ENCODE results near the gene GLB1L3. TPM values are rescaled to one million over a fixed set of nuclear protein-coding genes. Genes with fewer than 3 reads are reported as not detected.

The GLB1L3 gene
- total RNA-seq, 4 donors from 2014 or later = not detected

GRCh38 chr11:134291196-134291595 is 15.0 kb downstream of the GLB1L3 start:
- no peak for DNase-seq
- in situ Hi-C loops (cut with MboI; ENCODE audit: low sequenced_read_pairs in 4 of 4) = no loop called here
- ATAC-seq = no peak
- intact Hi-C loops (cut with DNase I; ENCODE audit: low total_unique reads) = no loop called here
- H3K4me3 ChIP-seq = no peak overlapping the region
- TF ChIP-seq CTCF (IDR thresholded peaks at IDR 0.05 in 4 of 5, conservative IDR thresholded peaks at IDR 0.05 in 1 of 5) = no peak
- TF ChIP-seq POLR2A (IDR thresholded peaks at IDR 0.05) = no peak
- H3K9me3 ChIP-seq = no peaks in the 10 kb centered on the region
- H3K27ac ChIP-seq = no peak overlapping the region
- H3K36me3 ChIP-seq = no peaks in the 10 kb centered on the region
- H3K4me1 ChIP-seq = no peaks in the 10 kb centered on the region
- H3K27me3 ChIP-seq = no peaks in the 10 kb centered on the region

- no peaks in the 10 kb centered on the region for H3K9me3 ChIP-seq
- intact Hi-C loops (cut with DNase I; ENCODE audit: low total_unique reads) = no loop called here
- no peak for DNase-seq
- no peaks in the 10 kb centered on the region for H3K27me3 ChIP-seq
- no peak overlapping the region for H3K27ac ChIP-seq
- H3K36me3 ChIP-seq = no peaks in the 10 kb centered on the region
- TF ChIP-seq CTCF (IDR thresholded peaks at IDR 0.05 in 4 of 5, conservative IDR thresholded peaks at IDR 0.05 in 1 of 5) (no peak), POLR2A (IDR thresholded peaks at IDR 0.05) (no peak)
- H3K4me3 ChIP-seq = no peak overlapping the region
- H3K4me1 ChIP-seq = no peaks in the 10 kb centered on the region
- in situ Hi-C loops (cut with MboI; ENCODE audit: low sequenced_read_pairs in 4 of 4) = no loop called here
- no peak for ATAC-seq
Observed at GRCh38 chr11:134292661-134293060, 16.5 kb downstream of the GLB1L3 start.

- Histone ChIP-seq H3K27ac (no peak overlapping the region), H3K4me1 (no peaks in the 10 kb centered on the region), H3K27me3 (no peaks in the 10 kb centered on the region), H3K9me3 (no peaks in the 10 kb centered on the region), H3K36me3 (no peaks in the 10 kb centered on the region), H3K4me3 (no peak overlapping the region)
- intact Hi-C loops (cut with DNase I; ENCODE audit: low total_unique reads) = no loop called here
- in situ Hi-C loops (cut with MboI; ENCODE audit: low sequenced_read_pairs in 4 of 4) = no loop called here
- DNase-seq (no peak), ATAC-seq (no peak)
- no peak for TF ChIP-seq POLR2A (IDR thresholded peaks at IDR 0.05)
- TF ChIP-seq CTCF (IDR thresholded peaks at IDR 0.05 in 4 of 5, conservative IDR thresholded peaks at IDR 0.05 in 1 of 5) = no peak
Observed at GRCh38 chr11:134293119-134294113, 17.2 kb downstream of the GLB1L3 start.

GRCh38 chr11:134294664-134295063 is 18.5 kb downstream of the GLB1L3 start:
- no peaks in the 10 kb centered on the region for H3K4me1 ChIP-seq
- ATAC-seq = no peak
- no peaks in the 10 kb centered on the region for H3K27me3 ChIP-seq
- no peak overlapping the region for H3K27ac ChIP-seq
- no peak for DNase-seq
- no peaks in the 10 kb centered on the region for H3K9me3 ChIP-seq
- TF ChIP-seq CTCF (IDR thresholded peaks at IDR 0.05 in 4 of 5, conservative IDR thresholded peaks at IDR 0.05 in 1 of 5) = no peak
- TF ChIP-seq POLR2A (IDR thresholded peaks at IDR 0.05) = no peak
- H3K4me3 ChIP-seq = no peak overlapping the region
- H3K36me3 ChIP-seq = no peaks in the 10 kb centered on the region
- in situ Hi-C loops (cut with MboI; ENCODE audit: low sequenced_read_pairs in 4 of 4) = no loop called here
- intact Hi-C loops (cut with DNase I; ENCODE audit: low total_unique reads) = no loop called here

All from gastrocnemius medialis (tissue), 4 donors.